Body of pancreas (tissue), 4 donors: ENCODE measurements around the gene CAMK2B.

Source experiments
- CTCF ChIP-seq, 7 experiments: fragments of 450-650 bp in 4 of 7; fragments of 200-600 bp in 3 of 7; sonication (generic) in 3 of 7; IDR thresholded peaks; one replicate each; pipeline ENCODE4 v1.5.1; 2016 to 2019; ENCODE audit warnings: antibody characterized with exemption in 7 of 7
- POLR2A ChIP-seq, 3 donors: fragments of 450-650 bp; IDR thresholded peaks; one replicate each; pipeline ENCODE4 v1.6.1; 2016; ENCODE audit warnings: antibody characterized with exemption in 3 of 3, mild to moderate bottlenecking in 2 of 3

GRCh38 chr7:44244282-44244681 lies 81.1 kb downstream of the CAMK2B start:
- TF ChIP-seq CTCF (IDR thresholded peaks at IDR 0.05) (peak in 2 of 7 experiments; percentile 10 to 20), POLR2A (IDR thresholded peaks at IDR 0.05) (no peak)
